CD14-positive monocyte (primary cell): Measurements from ENCODE around the gene CCDC88C. TPM values are rescaled to one million over a fixed set of nuclear protein-coding genes. Genes with fewer than 3 reads are reported as not detected.

Source experiments
- DNase-seq, 3 donors: peaks; one replicate each; pipeline ENCODE4 v3.0.0-alpha.2; 2011 to 2022
- H2AFZ ChIP-seq: 2 replicates; pipeline ENCODE4 v1.6.0; 2012; ENCODE audit warnings: mild to moderate bottlenecking, low read depth, low read length, inconsistent platforms; ENCODE audit not compliant: insufficient read depth, poor library complexity, severe bottlenecking
- H3K27ac ChIP-seq, 2 donors: 1 replicate in 1 of 2; 2 replicates in 1 of 2; pipeline ENCODE4 v1.5.1; 2012 to 2013; ENCODE audit warnings: low read length in 2 of 2, control low read depth in 1 of 2, inconsistent platforms in 1 of 2, low read depth in 1 of 2, mild to moderate bottlenecking in 1 of 2
- H3K27me3 ChIP-seq, 2 donors: one replicate each; pipeline versions ENCODE4 v1.6.0 to v1.6.1; 2011 to 2013; ENCODE audit warnings: low read length in 2 of 2; ENCODE audit not compliant: control insufficient read depth in 2 of 2, insufficient read depth in 2 of 2
- H3K36me3 ChIP-seq, 2 donors: replicated peaks in 1 of 2; 1 replicate in 1 of 2; 2 replicates in 1 of 2; pipeline versions ENCODE4 v1.5.1 to v1.6.1; 2012 to 2013; ENCODE audit warnings: low read length in 2 of 2, control low read depth in 1 of 2, inconsistent platforms in 1 of 2, mild to moderate bottlenecking in 1 of 2; ENCODE audit not compliant: insufficient read depth in 2 of 2, control insufficient read depth in 1 of 2
- H3K4me1 ChIP-seq, 2 donors: 1 replicate in 1 of 2; 2 replicates in 1 of 2; pipeline versions ENCODE4 v1.5.1 to v1.6.1; 2012 to 2013; ENCODE audit warnings: low read length in 2 of 2, control low read depth in 1 of 2, inconsistent platforms in 1 of 2, mild to moderate bottlenecking in 1 of 2, moderate library complexity in 1 of 2; ENCODE audit not compliant: insufficient read depth in 2 of 2, control insufficient read depth in 1 of 2
- H3K4me2 ChIP-seq: replicated peaks from 2 replicates; pipeline ENCODE3; 2012; ENCODE audit warnings: low read length, moderate library complexity, mild to moderate bottlenecking; ENCODE audit not compliant: poor library complexity, severe bottlenecking; ENCODE audit errors: extremely low read depth
- H3K4me3 ChIP-seq, 3 experiments: fragments of 200-600 bp in 1 of 3; sonication (generic) in 1 of 3; replicated peaks in 1 of 3; 1 replicate in 2 of 3; 2 replicates in 1 of 3; pipeline ENCODE4 v1.5.1; 2011 to 2013; ENCODE audit warnings: low read length in 3 of 3, mild to moderate bottlenecking in 3 of 3, control low read depth in 2 of 3, low read depth in 2 of 3, inconsistent platforms in 1 of 3, moderate library complexity in 1 of 3
- H3K79me2 ChIP-seq: 2 replicates; pipeline ENCODE4 v1.6.0; 2012; ENCODE audit warnings: mild to moderate bottlenecking, control low read depth, inconsistent platforms, low read length, moderate library complexity; ENCODE audit not compliant: insufficient read depth
- H3K9ac ChIP-seq: 2 replicates; pipeline ENCODE4 v1.6.0; 2017; ENCODE audit warnings: low read length, mild to moderate bottlenecking; ENCODE audit not compliant: insufficient read depth, poor library complexity, severe bottlenecking
- H3K9me3 ChIP-seq, 2 donors: replicated peaks in 1 of 2; 1 replicate in 1 of 2; 2 replicates in 1 of 2; pipeline versions ENCODE4 v1.5.1 to v1.6.1; 2012 to 2013; ENCODE audit warnings: low read length in 2 of 2, control low read depth in 1 of 2; ENCODE audit not compliant: control insufficient read depth in 1 of 2, insufficient read depth in 1 of 2
- H4K20me1 ChIP-seq: 2 replicates; pipeline ENCODE4 v1.6.0; 2012; ENCODE audit warnings: mild to moderate bottlenecking, low read length, control low read depth, moderate library complexity; ENCODE audit not compliant: insufficient read depth
- H3K27ac Mint-ChIP-seq, 7 donors: one replicate each; pipeline ENCODE4 v1.8.0; 2020; ENCODE audit warnings: mild to moderate bottlenecking in 7 of 7, mixed read lengths in 7 of 7, moderate library complexity in 6 of 7, inconsistent platforms in 2 of 7
- H3K27me3 Mint-ChIP-seq, 3 donors: one replicate each; pipeline ENCODE4 v1.8.0; 2021 to 2022; ENCODE audit warnings: low read depth in 3 of 3, mild to moderate bottlenecking in 3 of 3, mixed read lengths in 3 of 3, moderate library complexity in 3 of 3, inconsistent platforms in 1 of 3
- H3K36me3 Mint-ChIP-seq, 2 donors: one replicate each; pipeline ENCODE4 v1.8.0; 2020; ENCODE audit warnings: mixed read lengths in 2 of 2, inconsistent platforms in 1 of 2, mild to moderate bottlenecking in 1 of 2
- H3K4me1 Mint-ChIP-seq: one replicate; pipeline ENCODE4 v1.8.0; 2020; ENCODE audit warnings: mild to moderate bottlenecking, mixed read lengths
- H3K4me3 Mint-ChIP-seq, 2 donors: one replicate each; pipeline ENCODE4 v1.8.0; 2020; ENCODE audit warnings: mild to moderate bottlenecking in 2 of 2, mixed read lengths in 2 of 2, moderate library complexity in 1 of 2
- H3K9me3 Mint-ChIP-seq, 7 donors: one replicate each; pipeline ENCODE4 v1.8.0; 2020 to 2022; ENCODE audit warnings: mixed read lengths in 7 of 7, mild to moderate bottlenecking in 6 of 7, moderate library complexity in 6 of 7, inconsistent platforms in 2 of 7
- WGBS: methylation state at CpG from one replicate; pipeline ENCODE4 v1.1.5; 2013; ENCODE audit warnings: missing lambda C conversion rate; ENCODE audit not compliant: insufficient coverage; 5-methylcytosine and 5-hydroxymethylcytosine counted together
- intact Hi-C, 2 donors: fragments of 100-400 bp; cut with micrococcal nuclease; formaldehyde crosslinking; loops; one replicate each; pipeline versions ENCODE4 v1.15.0 to v1.15.1; 2023
- polyA plus RNA-seq, 3 donors: library from polyadenylated mRNA; depleted of rRNA in 1 of 3; unstranded in 2 of 3; stranded (reverse) in 1 of 3; fragments of 300-500 nt in 2 of 3; fragments of >200 nt in 1 of 3; fragmentation: Illumina TruSeq in 2 of 3; gene quantifications; 1 replicate in 2 of 3; 2 replicates in 1 of 3; pipeline ENCODE4 v1.2.3, GENCODE V29; 2012 to 2021
- TF ChIP-seq, protein P1 (sequence below): fragments of 200-600 bp; IDR thresholded peaks from one replicate; pipeline ENCODE4 v1.8.0; 2022; ENCODE audit warnings: antibody characterized with exemption, mild to moderate bottlenecking

The CCDC88C gene
- polyA plus RNA-seq, 3 donors: 11.6 to 69.7 (median 12.3) TPM

DNA sequence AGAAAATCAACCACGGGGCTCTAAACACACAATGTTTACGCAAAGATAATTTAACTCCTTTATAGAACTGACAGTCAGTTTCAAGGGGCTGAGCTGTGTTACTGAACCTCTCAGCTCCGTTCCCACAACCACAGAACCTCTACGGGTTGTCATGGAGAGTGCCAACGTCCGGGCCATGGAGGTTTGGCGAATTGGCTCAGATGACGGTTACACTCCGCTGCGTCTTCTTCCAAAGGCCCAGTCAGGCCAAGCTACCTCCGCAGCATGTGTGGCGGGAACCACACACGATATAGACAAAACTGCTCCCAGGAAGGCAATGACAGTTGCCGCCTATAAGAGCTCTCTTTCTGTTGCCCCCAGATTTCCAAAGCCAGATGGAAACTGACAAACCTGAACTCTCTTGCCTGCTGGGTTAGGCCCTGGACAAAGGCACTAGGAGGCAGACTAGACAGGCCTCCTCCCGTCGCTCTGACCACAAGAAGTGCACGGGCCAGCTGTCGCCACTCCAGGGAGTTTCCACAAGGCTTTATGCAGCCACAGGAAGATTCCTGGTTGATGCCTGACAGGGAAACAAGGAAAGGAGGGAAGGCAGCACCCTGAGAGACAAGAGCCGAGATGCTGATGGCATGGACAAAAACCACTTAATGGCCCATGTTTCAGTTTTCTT is 30.3 kb downstream of the CCDC88C start:
- H3K4me2 ChIP-seq: no peak overlapping the region
- Mint-ChIP-seq H3K4me1 (peaks cover 81% of the 10 kb centered on the region), H3K27me3 (peaks cover 0 to 5% (median 0%) of the 10 kb centered on the region in 3 donors), H3K9me3 (no peaks in the 10 kb centered on the region), H3K36me3 (peaks cover 42 to 53% of the 10 kb centered on the region in 2 donors), H3K27ac (peak overlapping the region in 3 of 7 donors; percentile 46 to 91 (median 69)), H3K4me3 (no peak overlapping the region)
- TF ChIP-seq, protein P1, sequence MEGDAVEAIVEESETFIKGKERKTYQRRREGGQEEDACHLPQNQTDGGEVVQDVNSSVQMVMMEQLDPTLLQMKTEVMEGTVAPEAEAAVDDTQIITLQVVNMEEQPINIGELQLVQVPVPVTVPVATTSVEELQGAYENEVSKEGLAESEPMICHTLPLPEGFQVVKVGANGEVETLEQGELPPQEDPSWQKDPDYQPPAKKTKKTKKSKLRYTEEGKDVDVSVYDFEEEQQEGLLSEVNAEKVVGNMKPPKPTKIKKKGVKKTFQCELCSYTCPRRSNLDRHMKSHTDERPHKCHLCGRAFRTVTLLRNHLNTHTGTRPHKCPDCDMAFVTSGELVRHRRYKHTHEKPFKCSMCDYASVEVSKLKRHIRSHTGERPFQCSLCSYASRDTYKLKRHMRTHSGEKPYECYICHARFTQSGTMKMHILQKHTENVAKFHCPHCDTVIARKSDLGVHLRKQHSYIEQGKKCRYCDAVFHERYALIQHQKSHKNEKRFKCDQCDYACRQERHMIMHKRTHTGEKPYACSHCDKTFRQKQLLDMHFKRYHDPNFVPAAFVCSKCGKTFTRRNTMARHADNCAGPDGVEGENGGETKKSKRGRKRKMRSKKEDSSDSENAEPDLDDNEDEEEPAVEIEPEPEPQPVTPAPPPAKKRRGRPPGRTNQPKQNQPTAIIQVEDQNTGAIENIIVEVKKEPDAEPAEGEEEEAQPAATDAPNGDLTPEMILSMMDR: no peak
- H4K20me1 ChIP-seq: peaks cover 88% of the 10 kb centered on the region
- peaks cover 99% of the 10 kb centered on the region for H3K79me2 ChIP-seq
- peaks cover 2 to 21% of the 10 kb centered on the region in 2 donors for H3K36me3 ChIP-seq
- 86% methylated on average over 19 of the region's 19 CpGs for WGBS
- H3K4me1 ChIP-seq: peaks cover 58 to 68% of the 10 kb centered on the region in 2 donors
- H3K27ac ChIP-seq: peak overlapping the region in 1 of 2 donors; percentile 84
- no peak overlapping the region for H3K4me3 ChIP-seq
- intact Hi-C loops: no loop called here
- H2AFZ ChIP-seq: no peak overlapping the region
- H3K9ac ChIP-seq: no peak overlapping the region
- no peaks in the 10 kb centered on the region for H3K9me3 ChIP-seq
- no peaks in the 10 kb centered on the region for H3K27me3 ChIP-seq
- no peak for DNase-seq

DNA sequence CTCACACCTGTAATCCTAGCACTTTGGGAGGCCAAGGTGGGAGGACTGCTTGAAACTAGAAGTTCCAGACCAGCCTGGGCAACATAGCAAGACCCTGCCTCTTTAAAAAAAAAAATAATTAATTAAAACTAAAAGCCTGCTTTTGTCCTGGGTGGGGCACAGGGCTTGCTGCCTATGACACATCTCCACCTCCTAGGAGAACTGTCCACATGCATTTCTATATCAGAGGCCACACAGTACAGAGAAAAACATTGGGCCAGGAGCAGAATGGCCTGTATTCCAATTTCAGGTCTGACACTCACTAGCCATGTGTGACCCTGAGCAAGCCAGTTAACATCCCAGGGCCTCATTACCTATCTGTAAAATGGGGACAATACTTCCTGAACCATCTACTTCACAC is 31.9 kb downstream of the CCDC88C start:
- H3K4me3 Mint-ChIP-seq: no peak overlapping the region
- Histone ChIP-seq H3K9me3 (no peaks in the 10 kb centered on the region), H3K36me3 (peaks cover 2 to 21% of the 10 kb centered on the region in 2 donors), H3K4me2 (no peak overlapping the region), H2AFZ (no peak overlapping the region), H3K9ac (no peak overlapping the region), H3K27ac (no peak overlapping the region), H3K79me2 (peaks cover 99% of the 10 kb centered on the region), H3K27me3 (no peaks in the 10 kb centered on the region), H3K4me3 (no peak overlapping the region), H3K4me1 (peaks cover 57 to 68% of the 10 kb centered on the region in 2 donors), H4K20me1 (peaks cover 84% of the 10 kb centered on the region)
- intact Hi-C loops: no loop called here
- peaks cover 43 to 61% of the 10 kb centered on the region in 2 donors for H3K36me3 Mint-ChIP-seq
- peaks cover 81% of the 10 kb centered on the region for H3K4me1 Mint-ChIP-seq
- H3K27me3 Mint-ChIP-seq: peaks cover 0 to 2% (median 0%) of the 10 kb centered on the region in 3 donors
- TF ChIP-seq, protein P1: no peak
- H3K27ac Mint-ChIP-seq: peak overlapping the region in 3 of 7 donors; percentile 2 to 57 (median 33)
- no peaks in the 10 kb centered on the region for H3K9me3 Mint-ChIP-seq
- DNase-seq: no peak
